IPS-NIHi11 (cell line): ENCODE data around the gene ANTXR2.

Source experiments
- DNase-seq: peaks from one replicate; pipeline ENCODE4 v3.0.0; 2012; ENCODE audit warnings: mixed read lengths, low spot score

The ANTXR2 gene

GRCh38 chr4:80069837-80070731 lies 2.9 kb downstream of the ANTXR2 start:
- no peak for DNase-seq

DNA sequence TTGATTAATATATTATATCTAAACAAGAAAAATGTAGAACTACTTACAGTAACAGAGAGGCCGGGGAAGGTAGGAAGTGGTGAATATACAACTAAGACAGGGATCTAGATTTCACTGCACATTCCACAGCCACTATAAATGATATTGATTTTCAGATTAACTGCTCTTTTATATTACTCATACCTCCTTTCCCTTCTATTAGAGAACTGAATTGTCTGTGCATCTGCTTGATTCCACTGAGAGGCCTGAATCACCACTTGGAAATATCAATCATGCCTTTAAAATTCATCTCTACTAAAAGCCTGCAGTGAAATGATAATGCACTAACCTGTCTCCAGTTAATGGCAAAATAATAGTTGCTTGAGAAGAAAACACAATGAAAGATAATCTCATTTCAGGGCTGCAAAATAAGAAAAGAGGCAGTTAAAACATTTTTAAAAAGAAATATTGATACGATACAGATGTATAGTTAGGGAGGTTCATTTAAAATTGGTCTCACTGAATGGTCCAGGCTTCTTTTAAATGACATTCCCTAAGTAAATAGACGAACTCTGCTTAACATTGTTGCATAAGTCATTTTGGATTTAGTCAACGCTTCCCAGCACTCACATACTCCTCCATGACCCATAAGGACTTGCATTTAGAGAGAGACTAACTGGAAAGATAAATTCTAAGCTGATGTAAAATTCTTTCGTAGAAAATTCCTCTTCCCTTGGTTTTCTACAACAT lies 3.8 kb downstream of the ANTXR2 start:
- DNase-seq, result no peak

DNA sequence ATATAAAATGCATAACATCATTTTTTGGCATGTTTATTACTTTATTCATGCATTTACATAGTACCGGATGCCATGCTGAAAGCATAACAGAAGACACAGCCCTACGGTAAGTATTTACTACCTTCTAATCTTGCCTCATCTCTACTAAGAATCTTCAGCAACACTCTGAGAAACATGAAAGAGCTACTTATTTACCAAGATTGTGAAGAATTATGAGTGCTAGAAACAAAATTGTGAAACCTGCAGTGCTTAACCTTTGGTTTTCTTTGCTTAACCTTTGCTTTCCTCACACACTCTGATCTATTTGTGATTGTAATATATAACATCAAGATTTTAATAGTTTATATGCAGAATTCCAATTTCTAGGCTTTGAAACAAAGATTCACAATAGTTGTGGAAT lies 7.4 kb downstream of the ANTXR2 start:
- no peak for DNase-seq

GRCh38 chr4:80062527-80062926 lies 10.5 kb downstream of the ANTXR2 start:
- no peak for DNase-seq

- DNase-seq, result no peak
Observed at GRCh38 chr4:80060804-80061203, 12.2 kb downstream of the ANTXR2 start.

DNA sequence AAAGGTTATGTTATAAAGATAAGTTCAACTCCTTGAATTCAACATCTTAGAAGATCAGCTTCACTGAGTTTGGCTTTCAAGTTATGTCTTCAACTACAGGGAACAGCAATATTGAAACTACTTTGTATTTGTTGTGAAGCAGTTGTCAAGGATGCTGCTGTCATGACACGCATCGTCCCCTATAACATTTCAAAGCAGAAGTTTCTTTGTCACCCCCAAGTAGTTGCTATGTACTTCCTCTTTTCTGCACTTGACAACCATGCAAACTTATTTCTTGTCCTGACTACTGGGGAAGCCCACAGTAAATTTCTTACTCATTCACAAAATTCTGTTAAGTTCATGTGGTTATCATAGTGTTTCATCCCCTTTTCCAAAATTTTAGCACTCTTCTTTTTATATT lies 14.3 kb downstream of the ANTXR2 start:
- DNase-seq, result no peak

GRCh38 chr4:80054375-80054774 lies 18.7 kb downstream of the ANTXR2 start:
- DNase-seq, result no peak

GRCh38 chr4:80053140-80053910 lies 19.7 kb downstream of the ANTXR2 start:
- DNase-seq, result no peak

DNA sequence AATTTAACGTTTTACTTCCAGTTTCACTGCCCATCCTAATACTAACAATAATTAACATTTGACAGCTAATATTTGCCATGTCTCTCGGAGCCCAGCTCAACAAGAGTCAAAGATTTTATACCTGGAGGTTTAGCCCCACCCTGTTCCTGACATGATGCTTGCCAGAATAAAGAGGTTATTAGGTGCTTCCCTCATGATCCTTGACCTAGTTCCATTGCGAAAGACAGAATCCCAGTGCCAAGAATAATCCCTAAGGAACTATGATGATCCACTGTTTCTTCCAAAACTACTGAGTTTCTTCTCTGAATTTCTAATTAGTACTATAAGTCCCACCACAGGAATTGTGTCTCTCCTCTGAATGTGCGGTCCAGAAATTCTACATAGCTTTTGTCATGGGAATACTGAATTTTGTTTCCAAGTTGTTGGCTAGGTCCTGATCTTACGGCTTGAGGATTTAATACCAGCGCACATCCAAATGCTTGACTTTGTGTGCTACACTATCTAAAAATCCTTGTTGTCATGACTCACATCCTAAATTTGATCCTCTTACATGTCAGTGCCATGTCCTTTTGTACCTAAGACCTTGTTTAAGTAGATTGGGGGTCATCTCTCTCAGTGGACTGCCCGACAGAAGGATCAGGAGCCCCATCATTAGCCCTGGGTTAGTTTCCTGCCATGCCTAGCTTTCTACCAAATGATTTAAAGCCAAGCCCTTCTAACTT lies 23.1 kb downstream of the ANTXR2 start:
- DNase-seq, result no peak

- peak; percentile 29 for DNase-seq
Observed at GRCh38 chr4:80049402-80049801, 23.6 kb downstream of the ANTXR2 start.

DNA sequence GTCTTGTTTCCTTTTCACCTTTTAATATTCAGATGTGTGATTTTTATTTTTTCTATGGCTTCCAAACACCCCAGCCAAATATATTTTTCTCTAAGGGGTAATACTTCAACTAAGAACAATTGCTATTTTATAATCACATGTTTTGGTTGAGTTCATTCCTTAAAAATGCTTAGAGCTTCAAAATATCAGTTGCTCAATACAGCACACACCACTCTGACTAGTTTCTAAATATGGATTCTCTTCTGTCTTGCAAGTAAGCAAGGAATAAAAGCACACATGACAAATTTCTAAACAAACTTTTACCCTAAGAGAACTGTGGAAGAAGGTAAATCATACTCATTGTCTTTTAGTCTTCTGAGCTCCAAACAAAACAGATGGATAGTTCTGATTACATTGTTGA lies 27.2 kb downstream of the ANTXR2 start:
- DNase-seq, result no peak

- no peak for DNase-seq
Observed at GRCh38 chr4:80043541-80043940, 29.5 kb downstream of the ANTXR2 start.

DNA sequence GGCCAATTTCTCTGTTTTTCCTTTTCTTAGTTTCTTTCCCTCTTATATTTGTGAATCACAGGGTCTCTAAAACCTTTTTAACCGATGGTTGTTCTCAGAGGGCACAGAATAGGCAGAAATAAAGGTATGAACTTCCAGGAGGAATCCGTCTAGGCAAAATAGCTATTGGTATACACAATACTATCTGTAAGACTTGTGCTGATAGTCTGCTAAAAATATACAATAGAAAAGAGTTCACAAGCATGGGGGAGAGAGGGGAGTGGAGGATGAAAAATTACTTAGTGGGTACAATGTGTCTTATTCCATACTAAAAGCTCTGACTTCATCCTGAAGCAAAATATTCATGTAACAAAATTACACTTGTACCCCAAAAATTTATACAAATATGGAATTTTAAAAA lies 30.2 kb downstream of the ANTXR2 start:
- DNase-seq, result no peak

GRCh38 chr4:80037864-80038263 lies 35.2 kb downstream of the ANTXR2 start:
- no peak for DNase-seq

- no peak for DNase-seq
Observed at GRCh38 chr4:80036949-80037685, 35.9 kb downstream of the ANTXR2 start.

DNA sequence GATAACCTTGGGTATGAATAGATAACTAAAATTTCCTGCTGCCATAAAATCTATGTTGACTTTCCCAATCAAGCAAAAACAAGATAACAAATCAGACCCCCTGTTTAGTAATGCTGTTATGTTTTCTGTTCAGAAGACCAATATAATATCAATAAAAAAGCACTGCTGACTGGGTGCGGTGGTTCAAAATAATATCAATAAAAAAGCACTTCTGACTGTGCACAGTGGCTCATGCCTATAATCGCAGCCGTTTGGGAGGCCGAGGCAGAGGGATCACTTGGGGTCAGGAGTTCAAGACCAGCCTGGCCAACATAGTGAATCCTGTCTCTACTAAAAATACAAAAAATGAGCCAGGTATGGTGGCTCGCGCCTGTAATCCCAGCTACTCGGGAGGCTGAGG lies 36.7 kb downstream of the ANTXR2 start:
- no peak for DNase-seq

DNA sequence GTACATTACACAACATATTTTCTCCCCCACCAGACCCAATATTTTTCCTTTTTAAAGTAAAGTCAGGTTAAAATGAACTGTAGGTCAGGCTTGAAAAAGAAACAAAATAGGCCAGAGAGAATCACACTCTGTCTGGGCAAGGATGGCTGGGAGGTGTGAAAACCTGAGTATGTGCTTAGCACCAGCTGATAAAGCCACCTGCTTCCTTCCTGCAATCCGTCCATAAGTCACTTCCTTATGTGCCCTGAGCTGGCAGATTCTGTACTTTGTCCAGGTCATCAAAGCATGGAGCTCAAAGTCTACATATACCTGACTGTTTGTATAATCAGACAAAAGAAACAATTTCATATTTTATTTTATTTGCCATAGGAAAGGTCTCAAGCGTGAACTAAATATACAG lies 37.7 kb downstream of the ANTXR2 start:
- DNase-seq, result no peak

GRCh38 chr4:80033581-80033980 lies 39.4 kb downstream of the ANTXR2 start:
- no peak for DNase-seq

- no peak for DNase-seq
Observed at GRCh38 chr4:80029364-80029763, 43.7 kb downstream of the ANTXR2 start.

GRCh38 chr4:80027611-80028010 lies 45.4 kb downstream of the ANTXR2 start:
- no peak for DNase-seq

GRCh38 chr4:80026100-80026499 lies 46.9 kb downstream of the ANTXR2 start:
- DNase-seq, result no peak
